ENCODE results near the gene USP9X.

USP9X gene

GRCh38 chrX:41142130-41142910 is 57.1 kb downstream of the USP9X start:
- Histone ChIP-seq H2AFZ (no peak overlapping the region), H3K4me3 (ENCODE audit: low read depth, low read length) (no peak overlapping the region), H3K27ac (no peak overlapping the region), H3K9me3 (ENCODE audit: control insufficient read depth, low read length) (no peaks in the 10 kb centered on the region), H3K9ac (no peak overlapping the region), H3K27me3 (ENCODE audit: control insufficient read depth, insufficient read depth, low read length) (no peaks in the 10 kb centered on the region), H3K4me2 (ENCODE audit: low read length) (no peak overlapping the region), H3K36me3 (ENCODE audit: control insufficient read depth, insufficient read depth, low read length) (no peaks in the 10 kb centered on the region), H3K4me1 (no peaks in the 10 kb centered on the region), H3K79me2 (no peaks in the 10 kb centered on the region)
- no peak for TF ChIP-seq CTCF (IDR thresholded peaks at IDR 0.05)

- no peaks in the 10 kb centered on the region for H3K36me3 ChIP-seq (ENCODE audit: control insufficient read depth, insufficient read depth, low read length)
- no peak for TF ChIP-seq CTCF (IDR thresholded peaks at IDR 0.05)
- H3K4me3 ChIP-seq (ENCODE audit: low read depth, low read length), result no peak overlapping the region
- H3K79me2 ChIP-seq, result no peaks in the 10 kb centered on the region
- H3K27me3 ChIP-seq (ENCODE audit: control insufficient read depth, insufficient read depth, low read length), result no peaks in the 10 kb centered on the region
- no peaks in the 10 kb centered on the region for H3K4me1 ChIP-seq
- no peak overlapping the region for H3K27ac ChIP-seq
- H3K4me2 ChIP-seq (ENCODE audit: low read length), result no peak overlapping the region
- H2AFZ ChIP-seq, result no peak overlapping the region
- H3K9me3 ChIP-seq (ENCODE audit: control insufficient read depth, low read length), result no peaks in the 10 kb centered on the region
- H3K9ac ChIP-seq, result no peak overlapping the region
These were observed 59.6 kb downstream of the USP9X start for GRCh38 chrX:41144873-41145272.

- H3K4me2 ChIP-seq (ENCODE audit: low read length), result no peak overlapping the region
- no peak overlapping the region for H3K4me3 ChIP-seq (ENCODE audit: low read depth, low read length)
- no peaks in the 10 kb centered on the region for H3K27me3 ChIP-seq (ENCODE audit: control insufficient read depth, insufficient read depth, low read length)
- TF ChIP-seq CTCF (IDR thresholded peaks at IDR 0.05), result no peak
- no peaks in the 10 kb centered on the region for H3K4me1 ChIP-seq
- H2AFZ ChIP-seq, result no peak overlapping the region
- no peak overlapping the region for H3K9ac ChIP-seq
- H3K27ac ChIP-seq, result no peak overlapping the region
- no peaks in the 10 kb centered on the region for H3K36me3 ChIP-seq (ENCODE audit: control insufficient read depth, insufficient read depth, low read length)
- no peaks in the 10 kb centered on the region for H3K79me2 ChIP-seq
- no peaks in the 10 kb centered on the region for H3K9me3 ChIP-seq (ENCODE audit: control insufficient read depth, low read length)
These were observed 60.8 kb downstream of the USP9X start for GRCh38 chrX:41145920-41146608.

- H3K4me2 ChIP-seq (ENCODE audit: low read length), result no peak overlapping the region
- H3K27me3 ChIP-seq (ENCODE audit: control insufficient read depth, insufficient read depth, low read length), result no peaks in the 10 kb centered on the region
- no peak overlapping the region for H3K9ac ChIP-seq
- no peaks in the 10 kb centered on the region for H3K36me3 ChIP-seq (ENCODE audit: control insufficient read depth, insufficient read depth, low read length)
- no peaks in the 10 kb centered on the region for H3K79me2 ChIP-seq
- H3K27ac ChIP-seq, result no peak overlapping the region
- no peak overlapping the region for H2AFZ ChIP-seq
- no peaks in the 10 kb centered on the region for H3K4me1 ChIP-seq
- H3K4me3 ChIP-seq (ENCODE audit: low read depth, low read length), result no peak overlapping the region
- no peaks in the 10 kb centered on the region for H3K9me3 ChIP-seq (ENCODE audit: control insufficient read depth, low read length)
- TF ChIP-seq CTCF (IDR thresholded peaks at IDR 0.05), result no peak
These were observed 63.3 kb downstream of the USP9X start for GRCh38 chrX:41148553-41148952.
